GM12874 (cell line): ENCODE data around the gene CGB1.

Source experiments
- CTCF ChIP-seq: IDR thresholded peaks from 2 replicates; pipeline ENCODE4 v1.5.1; 2011; ENCODE audit warnings: low read depth, mild to moderate bottlenecking, control low read depth, low read length, moderate library complexity; ENCODE audit not compliant: insufficient read depth

CGB1 gene

GRCh38 chr19:48986211-48986610 lies 50.5 kb downstream of the CGB1 start:
- TF ChIP-seq CTCF: no peak

DNA sequence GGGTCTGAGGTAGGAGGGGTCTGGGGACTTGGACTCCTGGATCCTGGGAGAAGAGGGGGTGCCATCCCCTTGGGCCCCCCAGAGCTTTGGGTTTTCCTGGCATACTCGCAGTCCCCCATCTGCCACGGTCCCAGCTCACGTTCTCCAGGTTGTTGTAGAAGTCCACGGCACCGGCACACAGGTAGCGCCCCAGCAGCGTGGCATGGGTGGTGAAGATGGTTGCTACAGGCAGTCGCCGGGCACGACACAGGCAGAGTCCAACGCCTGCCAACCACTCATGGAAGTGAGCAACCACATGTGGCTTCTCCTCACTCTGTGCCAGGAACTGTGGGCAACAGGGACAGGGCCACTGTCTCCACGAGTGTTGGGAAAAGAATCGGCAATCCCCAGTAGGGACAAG lies 51.0 kb downstream of the CGB1 start:
- no peak for TF ChIP-seq CTCF
